ENCODE data around the gene AMBN. TPM values are rescaled to one million over a fixed set of nuclear protein-coding genes. Genes with fewer than 3 reads are reported as not detected.
"Not testable (repeated sequence)": the region's sequence is repeated elsewhere in the genome, so short reads cannot be mapped to it uniquely, and the experiment has no call there.

The AMBN gene
- total and polyA plus RNA-seq, 7 donors: not detected

GRCh38 chr4:70637239-70637913 lies 45.3 kb downstream of the AMBN start:
- Histone ChIP-seq H3K36me3 (ENCODE audit: insufficient read depth in 1 of 2, low read depth in 1 of 2) (no peaks in the 10 kb centered on the region), H3K4me1 (no peaks in the 10 kb centered on the region), H3K4me3 (peak overlapping the region; percentile 59), H3K9me3 (peaks cover 20% of the 10 kb centered on the region), H3K27ac (peak overlapping the region; percentile 88), H3K27me3 (ENCODE audit: insufficient read depth in 3 of 3, low read length in 2 of 3) (no peaks in the 10 kb centered on the region)
- WGBS, 3 donors: 19 to 34% (median 27%) methylated on average over 8 of the region's 8 CpGs
- peak; percentile 87 to 94 (median 88) for ATAC-seq
- DNase-seq: no peak
- intact Hi-C loops (cut with DNase I): no loop called here
- no peak for TF ChIP-seq CTCF (IDR thresholded peaks at IDR 0.05)

- Histone ChIP-seq H3K4me3 (no peak overlapping the region), H3K27ac (no peak overlapping the region), H3K36me3 (ENCODE audit: insufficient read depth in 1 of 2, low read depth in 1 of 2) (peaks cover 0 to 3% of the 10 kb centered on the region in 2 donors), H3K9me3 (peaks cover 28% of the 10 kb centered on the region), H3K27me3 (ENCODE audit: insufficient read depth in 3 of 3, low read length in 2 of 3) (no peaks in the 10 kb centered on the region), H3K4me1 (no peaks in the 10 kb centered on the region)
- no peak for TF ChIP-seq CTCF (IDR thresholded peaks at IDR 0.05)
- intact Hi-C loops (cut with DNase I): no loop called here
- 72 to 80% (median 80%) methylated on average over 2 of the region's 2 CpGs for WGBS, 3 donors
- DNase-seq (no peak), ATAC-seq (no peak)
Measured at GRCh38 chr4:70640192-70640591, 48.1 kb downstream of the AMBN start.

GRCh38 chr4:70650741-70651140 lies 58.7 kb downstream of the AMBN start:
- H3K9me3 ChIP-seq; ATAC-seq; H3K27me3 ChIP-seq (ENCODE audit: insufficient read depth in 3 of 3, low read length in 2 of 3); H3K4me3 ChIP-seq; H3K27ac ChIP-seq; H3K36me3 ChIP-seq (ENCODE audit: insufficient read depth in 1 of 2, low read depth in 1 of 2); DNase-seq; H3K4me1 ChIP-seq: not testable (repeated sequence)
- intact Hi-C loops (cut with DNase I): loop anchor here in 1 of 2 donors (5.0 kb wide), 1 partner anchor 37 kb away; the partner anchor contains the start of gene UTP3
- 82 to 88% (median 84%) methylated on average over 4 of the region's 4 CpGs for WGBS, 3 donors

GRCh38 chr4:70651864-70652506 lies 59.9 kb downstream of the AMBN start:
- no peaks in the 10 kb centered on the region for H3K9me3 ChIP-seq
- no peaks in the 10 kb centered on the region for H3K27me3 ChIP-seq (ENCODE audit: insufficient read depth in 3 of 3, low read length in 2 of 3)
- no peak overlapping the region for H3K4me3 ChIP-seq
- ATAC-seq (peak in 2 of 4 donors; percentile 58 to 82), DNase-seq (no peak)
- intact Hi-C loops (cut with DNase I): loop anchor here in 1 of 2 donors (5.0 kb wide), 1 partner anchor 35 kb away; the partner anchor contains the start of gene UTP3
- no peaks in the 10 kb centered on the region for H3K36me3 ChIP-seq (ENCODE audit: insufficient read depth in 1 of 2, low read depth in 1 of 2)
- H3K4me1 ChIP-seq: no peaks in the 10 kb centered on the region
- H3K27ac ChIP-seq: no peak overlapping the region
- peak; percentile 58 for TF ChIP-seq CTCF (IDR thresholded peaks at IDR 0.05)
- WGBS, 3 donors: 5 to 10% (median 7%) methylated on average over 4 of the region's 4 CpGs

GRCh38 chr4:70654605-70655011 lies 62.6 kb downstream of the AMBN start:
- 68 to 81% (median 79%) methylated on average over 5 of the region's 5 CpGs for WGBS, 3 donors
- ATAC-seq: no peak
- Histone ChIP-seq H3K4me3 (no peak overlapping the region), H3K9me3 (no peaks in the 10 kb centered on the region), H3K36me3 (ENCODE audit: insufficient read depth in 1 of 2, low read depth in 1 of 2) (no peaks in the 10 kb centered on the region), H3K27ac (no peak overlapping the region), H3K27me3 (ENCODE audit: insufficient read depth in 3 of 3, low read length in 2 of 3) (no peaks in the 10 kb centered on the region), H3K4me1 (no peaks in the 10 kb centered on the region)
- DNase-seq: no peak
- no peak for TF ChIP-seq CTCF (IDR thresholded peaks at IDR 0.05)
- intact Hi-C loops (cut with DNase I): loop anchor here in 1 of 2 donors (5.0 kb wide), 1 partner anchor 33 kb away; the partner anchor contains the start of gene UTP3

All from psoas muscle (tissue), 8 donors.